ENCODE results near the gene GLT8D2.

GLT8D2 gene

GRCh38 chr12:104000807-104001434, 49.1 kb downstream of the GLT8D2 start:
- DNase-seq: no peak
- no peak overlapping the region for H4K12ac ChIP-seq (ENCODE audit: low read depth, low read length)
- H3K4me3 ChIP-seq (ENCODE audit: low read depth, low read length): no peak overlapping the region
- no peaks in the 10 kb centered on the region for H3K79me1 ChIP-seq (ENCODE audit: low read length)
- H4K8ac ChIP-seq (ENCODE audit: low read depth, low read length): no peak overlapping the region
- H2BK5ac ChIP-seq (ENCODE audit: low read depth, low read length, poor library complexity): no peak overlapping the region
- no peaks in the 10 kb centered on the region for H3K27me3 ChIP-seq (ENCODE audit: insufficient read depth, low read length)
- no peak overlapping the region for H3K9ac ChIP-seq (ENCODE audit: low read length)
- no peak overlapping the region for H3K4ac ChIP-seq (ENCODE audit: low read depth, low read length)
- no peak overlapping the region for H2AFZ ChIP-seq (ENCODE audit: insufficient read depth, low read length, poor library complexity)
- no peaks in the 10 kb centered on the region for H3K79me2 ChIP-seq (ENCODE audit: control insufficient read depth, insufficient read depth, low read length, poor library complexity)
- H3K18ac ChIP-seq (ENCODE audit: low read length): no peak overlapping the region
- H3K14ac ChIP-seq (ENCODE audit: low read length): no peak overlapping the region
- H2BK12ac ChIP-seq (ENCODE audit: low read length): no peak overlapping the region
- no peak overlapping the region for H3K27ac ChIP-seq (ENCODE audit: low read depth, low read length)
- no peak overlapping the region for H3K4me2 ChIP-seq (ENCODE audit: low read length)
- H4K91ac ChIP-seq (ENCODE audit: low read depth, low read length): no peak overlapping the region
- H2AK5ac ChIP-seq (ENCODE audit: low read length): no peak overlapping the region
- no peak overlapping the region for H2BK120ac ChIP-seq (ENCODE audit: insufficient read depth, low read length, poor library complexity)
- no CpG with 5 or more reads among the region's 3 CpGs for WGBS (ENCODE audit: extremely low coverage, insufficient coverage, insufficient read length)
- H3K36me3 ChIP-seq (ENCODE audit: control insufficient read depth in 1 of 2, insufficient read depth in 2 of 2, low read length in 2 of 2): no peaks in the 10 kb centered on the region
- no peaks in the 10 kb centered on the region for H3K9me3 ChIP-seq (ENCODE audit: insufficient read depth, low read depth, low read length)
- H3K4me1 ChIP-seq (ENCODE audit: control insufficient read depth in 1 of 2, insufficient read depth in 2 of 2, low read length in 2 of 2): no peaks in the 10 kb centered on the region
- H3K23ac ChIP-seq (ENCODE audit: low read length): no peak overlapping the region

GRCh38 chr12:103998976-103999375, 51.0 kb downstream of the GLT8D2 start:
- Histone ChIP-seq H3K4me2 (ENCODE audit: low read length) (no peak overlapping the region), H3K79me1 (ENCODE audit: low read length) (no peaks in the 10 kb centered on the region), H3K23ac (ENCODE audit: low read length) (no peak overlapping the region), H2BK5ac (ENCODE audit: low read depth, low read length, poor library complexity) (no peak overlapping the region), H2AFZ (ENCODE audit: insufficient read depth, low read length, poor library complexity) (no peak overlapping the region), H3K9ac (ENCODE audit: low read length) (no peak overlapping the region), H3K4ac (ENCODE audit: low read depth, low read length) (no peak overlapping the region), H3K79me2 (ENCODE audit: control insufficient read depth, insufficient read depth, low read length, poor library complexity) (no peaks in the 10 kb centered on the region), H3K14ac (ENCODE audit: low read length) (no peak overlapping the region), H3K9me3 (ENCODE audit: insufficient read depth, low read depth, low read length) (no peaks in the 10 kb centered on the region), H3K27ac (ENCODE audit: low read depth, low read length) (no peak overlapping the region), H4K12ac (ENCODE audit: low read depth, low read length) (no peak overlapping the region), H2BK120ac (ENCODE audit: insufficient read depth, low read length, poor library complexity) (no peak overlapping the region), H2BK12ac (ENCODE audit: low read length) (no peak overlapping the region), H4K91ac (ENCODE audit: low read depth, low read length) (no peak overlapping the region), H3K4me3 (ENCODE audit: low read depth, low read length) (no peak overlapping the region), H3K36me3 (ENCODE audit: control insufficient read depth in 1 of 2, insufficient read depth in 2 of 2, low read length in 2 of 2) (no peaks in the 10 kb centered on the region), H4K8ac (ENCODE audit: low read depth, low read length) (no peak overlapping the region), H3K27me3 (ENCODE audit: insufficient read depth, low read length) (no peaks in the 10 kb centered on the region), H3K4me1 (ENCODE audit: control insufficient read depth in 1 of 2, insufficient read depth in 2 of 2, low read length in 2 of 2) (no peaks in the 10 kb centered on the region), H2AK5ac (ENCODE audit: low read length) (no peak overlapping the region), H3K18ac (ENCODE audit: low read length) (no peak overlapping the region)
- no CpG with 5 or more reads among the region's 5 CpGs for WGBS (ENCODE audit: extremely low coverage, insufficient coverage, insufficient read length)
- DNase-seq: no peak

GRCh38 chr12:103997286-103997900, 52.6 kb downstream of the GLT8D2 start:
- Histone ChIP-seq H2AFZ (ENCODE audit: insufficient read depth, low read length, poor library complexity) (no peak overlapping the region), H4K8ac (ENCODE audit: low read depth, low read length) (no peak overlapping the region), H3K4me3 (ENCODE audit: low read depth, low read length) (no peak overlapping the region), H4K91ac (ENCODE audit: low read depth, low read length) (no peak overlapping the region), H4K12ac (ENCODE audit: low read depth, low read length) (no peak overlapping the region), H2AK5ac (ENCODE audit: low read length) (no peak overlapping the region), H3K79me2 (ENCODE audit: control insufficient read depth, insufficient read depth, low read length, poor library complexity) (no peaks in the 10 kb centered on the region), H3K9ac (ENCODE audit: low read length) (no peak overlapping the region), H3K4me2 (ENCODE audit: low read length) (no peak overlapping the region), H3K14ac (ENCODE audit: low read length) (no peak overlapping the region), H2BK120ac (ENCODE audit: insufficient read depth, low read length, poor library complexity) (no peak overlapping the region), H3K79me1 (ENCODE audit: low read length) (no peaks in the 10 kb centered on the region), H2BK12ac (ENCODE audit: low read length) (no peak overlapping the region), H3K23ac (ENCODE audit: low read length) (no peak overlapping the region), H2BK5ac (ENCODE audit: low read depth, low read length, poor library complexity) (no peak overlapping the region), H3K27ac (ENCODE audit: low read depth, low read length) (no peak overlapping the region), H3K27me3 (ENCODE audit: insufficient read depth, low read length) (no peaks in the 10 kb centered on the region), H3K36me3 (ENCODE audit: control insufficient read depth in 1 of 2, insufficient read depth in 2 of 2, low read length in 2 of 2) (no peaks in the 10 kb centered on the region), H3K4ac (ENCODE audit: low read depth, low read length) (no peak overlapping the region), H3K4me1 (ENCODE audit: control insufficient read depth in 1 of 2, insufficient read depth in 2 of 2, low read length in 2 of 2) (no peaks in the 10 kb centered on the region), H3K18ac (ENCODE audit: low read length) (no peak overlapping the region), H3K9me3 (ENCODE audit: insufficient read depth, low read depth, low read length) (no peaks in the 10 kb centered on the region)
- WGBS (ENCODE audit: extremely low coverage, insufficient coverage, insufficient read length): no CpG with 5 or more reads among the region's 16 CpGs
- no peak for DNase-seq

- no peaks in the 10 kb centered on the region for H3K27me3 ChIP-seq (ENCODE audit: insufficient read depth, low read length)
- no peak overlapping the region for H3K14ac ChIP-seq (ENCODE audit: low read length)
- no CpG with 5 or more reads among the region's 5 CpGs for WGBS (ENCODE audit: extremely low coverage, insufficient coverage, insufficient read length)
- no peak overlapping the region for H3K18ac ChIP-seq (ENCODE audit: low read length)
- H4K12ac ChIP-seq (ENCODE audit: low read depth, low read length): no peak overlapping the region
- H2BK5ac ChIP-seq (ENCODE audit: low read depth, low read length, poor library complexity): no peak overlapping the region
- H2AFZ ChIP-seq (ENCODE audit: insufficient read depth, low read length, poor library complexity): no peak overlapping the region
- no peaks in the 10 kb centered on the region for H3K36me3 ChIP-seq (ENCODE audit: control insufficient read depth in 1 of 2, insufficient read depth in 2 of 2, low read length in 2 of 2)
- no peak overlapping the region for H3K27ac ChIP-seq (ENCODE audit: low read depth, low read length)
- H3K9me3 ChIP-seq (ENCODE audit: insufficient read depth, low read depth, low read length): no peaks in the 10 kb centered on the region
- no peak overlapping the region for H3K4me3 ChIP-seq (ENCODE audit: low read depth, low read length)
- no peak overlapping the region for H3K9ac ChIP-seq (ENCODE audit: low read length)
- H2BK12ac ChIP-seq (ENCODE audit: low read length): no peak overlapping the region
- DNase-seq: no peak
- no peak overlapping the region for H3K4ac ChIP-seq (ENCODE audit: low read depth, low read length)
- no peak overlapping the region for H2AK5ac ChIP-seq (ENCODE audit: low read length)
- no peaks in the 10 kb centered on the region for H3K4me1 ChIP-seq (ENCODE audit: control insufficient read depth in 1 of 2, insufficient read depth in 2 of 2, low read length in 2 of 2)
- no peak overlapping the region for H3K4me2 ChIP-seq (ENCODE audit: low read length)
- H3K23ac ChIP-seq (ENCODE audit: low read length): no peak overlapping the region
- H3K79me1 ChIP-seq (ENCODE audit: low read length): no peaks in the 10 kb centered on the region
- H2BK120ac ChIP-seq (ENCODE audit: insufficient read depth, low read length, poor library complexity): no peak overlapping the region
- no peak overlapping the region for H4K91ac ChIP-seq (ENCODE audit: low read depth, low read length)
- H4K8ac ChIP-seq (ENCODE audit: low read depth, low read length): no peak overlapping the region
- no peaks in the 10 kb centered on the region for H3K79me2 ChIP-seq (ENCODE audit: control insufficient read depth, insufficient read depth, low read length, poor library complexity)
These were observed 53.4 kb downstream of the GLT8D2 start for GRCh38 chr12:103996595-103996994.
